Measurements from ENCODE around the gene DLEC1.
"Not testable (repeated sequence)": the region's sequence is repeated elsewhere in the genome, so short reads cannot be mapped to it uniquely, and the experiment has no call there.

DLEC1 gene

DNA sequence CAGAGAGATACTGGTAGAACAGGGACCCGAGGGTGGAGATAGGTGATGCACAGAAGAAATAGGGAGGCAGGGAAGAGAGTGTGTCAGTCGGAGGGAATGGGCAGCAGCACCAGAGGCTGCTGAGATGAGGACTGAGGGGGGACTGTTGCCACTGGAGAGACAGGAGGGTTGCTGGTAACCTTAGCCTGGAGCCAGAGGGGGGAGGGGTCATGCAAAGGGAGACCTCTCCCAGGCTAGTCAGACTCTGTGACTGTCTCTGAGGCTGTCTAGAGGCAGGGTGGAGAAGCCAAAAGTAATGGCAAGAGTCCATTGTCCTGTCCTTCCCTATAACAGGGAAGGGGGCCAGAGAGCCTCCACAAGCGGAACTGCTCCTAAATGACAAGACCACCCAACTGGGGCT, 2.1 kb upstream of the DLEC1 start:
- DNase-seq = no peak

GRCh38 chr3:38038447-38038911, 529 bp upstream of the DLEC1 start:
- no peak for DNase-seq

- peak in 37 of 56 donors; percentile 6 to 77 (median 37) for DNase-seq
Observed at GRCh38 chr3:38039899-38040261, 872 bp downstream of the DLEC1 start.

- no peak for DNase-seq
Observed at GRCh38 chr3:38040401-38040800, 1.4 kb downstream of the DLEC1 start.

DNA sequence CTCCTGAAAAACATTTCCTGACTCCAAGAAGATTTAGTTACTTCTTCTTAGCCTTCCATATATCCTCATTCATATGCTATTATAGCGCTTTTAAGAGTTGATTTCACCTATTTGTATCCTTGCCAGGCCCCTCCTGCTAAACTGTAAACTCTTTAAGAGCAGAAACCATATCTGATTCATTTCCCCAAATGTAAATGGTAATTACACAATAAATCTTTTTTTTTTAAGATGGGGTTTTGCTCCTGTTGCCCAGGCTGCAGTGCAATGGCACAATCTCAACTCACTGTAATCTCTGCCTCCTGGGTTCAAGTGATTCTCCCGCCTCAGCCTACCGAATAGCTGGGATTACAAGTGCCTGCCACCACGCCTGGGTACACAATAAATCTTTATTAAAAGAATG, 4.5 kb downstream of the DLEC1 start:
- DNase-seq = no peak

DNA sequence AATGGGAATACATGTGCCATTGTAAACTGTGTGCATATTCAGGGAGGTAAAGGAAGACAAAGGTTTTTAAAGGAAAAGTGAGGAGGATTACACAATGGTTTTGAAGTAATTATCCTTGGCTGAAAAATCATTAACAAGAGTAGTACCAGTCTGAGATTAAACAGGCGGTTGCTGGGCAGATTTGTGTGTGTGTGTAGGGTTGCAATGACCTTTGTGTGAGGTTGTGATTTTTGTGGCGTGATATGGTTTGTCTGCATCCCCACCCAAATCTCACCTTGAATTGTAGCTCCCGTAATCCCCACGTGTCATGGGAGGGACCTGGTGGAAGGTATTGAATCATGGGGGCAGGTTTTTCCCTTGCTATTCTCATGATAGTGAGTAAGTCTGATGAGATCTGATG, 7.0 kb downstream of the DLEC1 start:
- no peak for DNase-seq

- no peak for DNase-seq
Observed at GRCh38 chr3:38046821-38047220, 7.8 kb downstream of the DLEC1 start.

DNA sequence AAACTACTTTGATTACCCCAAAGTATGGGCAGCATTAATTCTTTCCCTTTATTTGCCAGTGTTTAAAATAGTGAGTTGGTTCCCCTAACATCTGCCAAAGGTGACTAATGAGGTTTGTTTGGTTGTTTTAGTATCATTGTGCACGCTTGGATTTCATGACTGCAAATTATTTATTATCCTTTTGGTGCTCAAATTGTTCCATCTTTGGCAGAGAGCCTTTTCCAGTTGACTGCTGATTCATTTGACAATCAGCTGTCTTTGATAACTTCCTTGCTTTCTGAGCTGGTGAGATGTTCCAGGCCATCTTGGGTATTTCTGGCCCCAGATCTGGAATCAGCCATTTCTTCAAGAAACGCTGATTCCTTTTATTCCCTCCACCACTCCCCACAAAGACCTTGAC, 8.9 kb downstream of the DLEC1 start:
- no peak for DNase-seq

DNA sequence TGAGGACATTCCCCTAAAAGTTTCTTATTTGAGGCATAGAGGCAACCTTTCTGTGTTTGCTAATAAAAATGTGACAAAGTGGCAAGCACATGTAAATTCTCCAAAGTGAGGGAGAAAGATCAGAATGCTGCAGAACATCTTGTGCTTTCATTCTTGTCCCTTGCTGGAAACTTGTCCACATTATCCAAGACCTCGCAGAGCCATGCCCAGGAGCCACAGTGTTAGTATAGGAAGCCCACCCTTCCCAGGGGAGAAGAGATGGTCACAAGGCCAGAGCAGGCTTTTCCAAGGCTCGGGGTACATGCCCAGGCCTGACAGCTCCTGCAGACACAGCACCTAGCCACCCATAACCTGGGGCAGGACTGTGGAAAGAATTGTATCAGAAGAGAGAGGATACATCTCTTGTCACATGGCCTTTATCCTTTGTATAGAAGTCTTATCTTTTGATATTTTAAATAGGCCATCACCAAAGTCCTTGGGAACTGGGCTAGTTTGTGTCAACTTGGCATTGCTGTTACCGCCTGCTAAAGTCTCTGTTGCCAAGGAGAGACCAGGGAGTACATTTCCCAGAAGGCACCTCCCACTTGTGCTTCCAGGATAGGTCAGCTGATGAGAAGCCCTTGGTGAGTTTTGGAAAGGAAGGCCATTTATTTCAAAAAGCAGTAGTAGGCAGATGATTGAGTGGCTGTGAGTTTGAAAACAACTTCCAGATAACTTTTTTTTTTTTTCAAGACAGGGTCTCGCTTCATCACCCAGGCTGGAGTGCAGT, 10.5 kb downstream of the DLEC1 start:
- DNase-seq = peak in 1 of 56 donors; percentile 20

DNA sequence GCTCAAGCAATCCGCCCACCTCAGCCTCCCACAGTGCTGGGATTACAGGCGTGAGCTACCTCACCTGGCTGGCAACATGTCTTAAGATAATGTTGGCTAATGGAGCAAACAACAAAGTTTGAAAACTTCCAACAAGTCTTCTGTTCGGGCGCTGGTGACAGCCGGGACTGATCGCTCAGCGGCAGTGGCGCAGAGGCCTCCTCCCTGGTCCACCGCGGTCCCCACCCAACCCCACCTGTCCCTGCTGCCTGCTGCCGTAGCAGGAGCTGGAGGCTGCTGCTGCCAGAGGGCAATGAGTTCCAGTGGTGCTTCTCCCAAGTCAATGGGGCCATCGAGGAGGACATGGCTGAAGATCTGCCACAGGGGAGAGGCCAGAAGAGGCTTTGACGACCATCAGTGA, 12.1 kb downstream of the DLEC1 start:
- DNase-seq = no peak

DNA sequence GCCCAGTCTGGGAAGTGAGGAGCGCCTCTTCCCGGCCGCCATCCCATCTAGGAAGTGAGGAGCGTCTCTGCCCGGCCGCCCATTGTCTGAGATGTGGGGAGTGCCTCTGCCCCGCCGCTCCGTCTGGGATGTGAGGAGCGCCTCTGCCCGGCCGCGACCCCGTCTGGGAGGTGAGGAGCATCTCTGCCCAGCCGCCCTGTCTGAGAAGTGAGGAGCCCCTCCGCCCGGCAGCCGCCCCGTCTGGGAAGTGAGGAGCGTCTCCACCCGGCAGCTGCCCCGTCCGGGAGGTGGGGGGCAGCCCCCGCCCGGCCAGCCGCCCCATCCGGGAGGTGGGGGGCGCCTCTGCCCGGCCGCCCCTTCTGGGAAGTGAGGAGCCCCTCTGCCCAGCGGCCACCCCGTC, 14.3 kb downstream of the DLEC1 start:
- not testable (repeated sequence) for DNase-seq

- not testable (repeated sequence) for DNase-seq
Observed at GRCh38 chr3:38053813-38054498, 14.9 kb downstream of the DLEC1 start.

DNA sequence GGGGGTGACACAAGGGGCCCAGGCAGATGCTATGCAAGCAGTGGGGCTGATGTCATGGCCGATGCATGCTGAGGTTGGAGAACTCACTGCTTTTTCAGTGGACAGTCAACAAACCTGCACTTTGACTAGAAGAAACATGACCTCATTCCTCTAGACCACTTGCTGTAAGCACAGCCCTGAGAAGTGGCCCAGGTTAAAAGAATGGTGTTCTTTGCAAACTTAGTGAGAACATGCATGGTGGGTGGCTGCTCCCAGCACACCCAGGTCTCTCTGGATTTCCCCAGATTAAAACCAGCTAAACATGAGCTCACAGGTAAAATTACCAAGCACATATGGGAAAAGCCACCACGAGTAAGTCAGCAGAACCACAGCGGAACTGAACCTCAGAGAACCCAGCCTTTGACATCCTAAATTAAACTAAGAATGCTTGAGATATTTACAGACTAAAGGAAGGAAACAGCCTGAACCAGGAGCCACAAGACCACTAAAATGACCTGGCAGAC, 15.5 kb downstream of the DLEC1 start:
- no peak for DNase-seq

GRCh38 chr3:38059148-38059547, 20.1 kb downstream of the DLEC1 start:
- no peak for DNase-seq

- no peak for DNase-seq
Observed at GRCh38 chr3:38059591-38059990, 20.6 kb downstream of the DLEC1 start.

DNA sequence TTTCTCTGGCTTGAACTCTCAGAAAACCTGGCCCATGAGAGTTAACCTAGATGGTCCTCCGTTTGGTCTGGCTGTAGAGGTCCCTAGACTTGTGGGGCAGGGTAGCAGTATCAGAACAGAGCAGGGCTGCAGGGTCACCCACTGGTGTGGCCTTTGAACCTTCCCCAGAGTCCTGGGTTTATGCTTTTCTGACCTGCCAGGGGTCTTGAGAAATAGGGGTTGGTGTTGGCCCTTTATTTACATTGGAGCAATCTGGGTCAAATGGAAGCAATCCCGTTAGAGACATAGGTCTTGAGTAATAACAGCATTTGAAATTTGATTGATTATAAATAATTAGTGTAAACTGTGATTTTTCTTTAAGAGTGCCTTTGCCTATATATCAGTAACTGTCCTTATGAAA, 23.8 kb downstream of the DLEC1 start:
- no peak for DNase-seq

DNA sequence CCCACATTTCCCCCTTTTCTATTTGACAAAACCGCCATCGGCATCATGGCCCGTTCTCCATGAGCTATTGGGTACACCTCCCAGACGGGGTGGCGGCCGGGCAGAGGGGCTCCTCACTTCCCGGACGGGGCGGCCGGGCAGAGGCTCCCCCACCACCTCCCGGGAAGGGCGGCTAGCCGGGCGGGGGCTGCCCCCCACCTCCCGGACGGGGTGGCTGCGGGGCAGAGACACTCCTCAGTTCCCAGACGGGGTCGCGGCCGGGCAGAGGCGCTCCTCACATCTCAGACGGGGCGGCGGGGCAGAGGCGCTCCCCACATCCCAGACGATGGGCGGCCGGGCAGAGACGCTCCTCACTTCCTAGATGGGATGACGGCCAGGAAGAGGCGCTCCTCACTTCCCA, 25.4 kb downstream of the DLEC1 start:
- not testable (repeated sequence) for DNase-seq

GRCh38 chr3:38067508-38068233, 28.7 kb downstream of the DLEC1 start:
- DNase-seq = no peak

DNA sequence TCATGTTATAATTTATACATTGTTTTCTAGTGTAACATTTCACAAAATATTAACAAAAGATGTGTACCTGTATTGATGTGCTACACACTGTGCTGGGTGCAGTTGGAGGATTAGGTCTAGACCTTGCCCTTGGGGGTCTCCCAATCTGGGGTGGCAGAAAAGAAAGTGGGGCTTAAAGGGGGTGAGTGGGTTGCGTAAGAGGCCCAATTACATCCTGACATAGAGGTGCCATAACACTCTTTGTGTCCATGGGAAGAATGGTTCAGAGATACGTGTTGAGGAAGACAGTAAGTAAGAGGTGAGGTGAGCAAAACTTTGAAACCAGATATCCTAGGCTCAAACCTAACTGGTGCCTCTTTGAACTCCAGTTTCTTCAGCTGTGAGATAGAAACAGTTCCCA, 31.0 kb downstream of the DLEC1 start:
- DNase-seq = no peak

GRCh38 chr3:38077073-38077472, 38.1 kb downstream of the DLEC1 start:
- DNase-seq = not testable (repeated sequence)

GRCh38 chr3:38082296-38082695, 43.3 kb downstream of the DLEC1 start:
- not testable (repeated sequence) for DNase-seq

GRCh38 chr3:38083254-38083653, 44.2 kb downstream of the DLEC1 start:
- not testable (repeated sequence) for DNase-seq
